ENCODE results near the gene UBE2C. TPM values are rescaled to one million over a fixed set of nuclear protein-coding genes. Genes with fewer than 3 reads are reported as not detected.
A peak's percentile ranks its signal among the peaks of the same experiment; 100 is the strongest.

UBE2C gene
- total RNA-seq, 4 donors from 2014 or later: 0.84 TPM; not detected in 3

GRCh38 chr20:45801851-45802250, 10.6 kb upstream of the UBE2C start:
- Histone ChIP-seq H3K27me3 (no peaks in the 10 kb centered on the region), H3K36me3 (peaks cover 3 to 62% of the 10 kb centered on the region in 2 donors), H3K27ac (no peak overlapping the region), H3K9me3 (no peaks in the 10 kb centered on the region), H3K4me1 (peaks cover 13 to 23% of the 10 kb centered on the region in 2 donors), H3K4me3 (no peak overlapping the region)
- no peak for DNase-seq
- no peak for TF ChIP-seq CTCF (IDR thresholded peaks at IDR 0.05 in 4 of 5, conservative IDR thresholded peaks at IDR 0.05 in 1 of 5)
- TF ChIP-seq POLR2A (IDR thresholded peaks at IDR 0.05): no peak
- in situ Hi-C loops (cut with MboI; ENCODE audit: low sequenced_read_pairs in 4 of 4): loop anchor here in 3 of 4 donors (25.0 kb wide), 2 partner anchors 160 to 285 kb away; partner anchors contain the start of genes NCOA5 (in 3 of the 3) and ZNF335 (in 1 of the 3)
- ATAC-seq: no peak
- intact Hi-C loops (cut with DNase I; ENCODE audit: low total_unique reads): no loop called here

GRCh38 chr20:45810191-45810970, 2.1 kb upstream of the UBE2C start:
- in situ Hi-C loops (cut with MboI; ENCODE audit: low sequenced_read_pairs in 4 of 4): loop anchor here in 3 of 4 donors (25.0 kb wide), 2 partner anchors 152 to 277 kb away; partner anchors contain the start of genes NCOA5 (in 3 of the 3) and ZNF335 (in 1 of the 3)
- Histone ChIP-seq H3K27me3 (no peaks in the 10 kb centered on the region), H3K36me3 (peaks cover 0 to 63% of the 10 kb centered on the region in 2 donors), H3K4me3 (no peak overlapping the region), H3K9me3 (no peaks in the 10 kb centered on the region), H3K4me1 (peaks cover 9 to 14% of the 10 kb centered on the region in 2 donors), H3K27ac (peak overlapping the region in 1 of 4 donors; percentile 31)
- intact Hi-C loops (cut with DNase I; ENCODE audit: low total_unique reads): no loop called here
- no peak for DNase-seq
- ATAC-seq: no peak
- TF ChIP-seq CTCF (IDR thresholded peaks at IDR 0.05 in 4 of 5, conservative IDR thresholded peaks at IDR 0.05 in 1 of 5) (no peak), POLR2A (IDR thresholded peaks at IDR 0.05) (no peak)

GRCh38 chr20:45813006-45813340, 529 bp downstream of the UBE2C start:
- ATAC-seq (no peak), DNase-seq (no peak)
- H3K27ac ChIP-seq: peak overlapping the region; percentile 7 to 60 (median 21)
- H3K4me1 ChIP-seq: peaks cover 5 to 14% of the 10 kb centered on the region in 2 donors
- in situ Hi-C loops (cut with MboI; ENCODE audit: low sequenced_read_pairs in 4 of 4) (loop anchor here in 3 of 4 donors (25.0 kb wide), 2 partner anchors 149 to 274 kb away; partner anchors contain the start of genes NCOA5 (in 3 of the 3) and ZNF335 (in 1 of the 3)), intact Hi-C loops (cut with DNase I; ENCODE audit: low total_unique reads) (no loop called here)
- H3K36me3 ChIP-seq: peaks cover 0 to 37% of the 10 kb centered on the region in 2 donors
- no peak for TF ChIP-seq POLR2A (IDR thresholded peaks at IDR 0.05)
- no peak for TF ChIP-seq CTCF (IDR thresholded peaks at IDR 0.05 in 4 of 5, conservative IDR thresholded peaks at IDR 0.05 in 1 of 5)
- H3K27me3 ChIP-seq: no peaks in the 10 kb centered on the region
- peak overlapping the region; percentile 53 to 70 (median 58) for H3K4me3 ChIP-seq
- H3K9me3 ChIP-seq: no peaks in the 10 kb centered on the region

DNA sequence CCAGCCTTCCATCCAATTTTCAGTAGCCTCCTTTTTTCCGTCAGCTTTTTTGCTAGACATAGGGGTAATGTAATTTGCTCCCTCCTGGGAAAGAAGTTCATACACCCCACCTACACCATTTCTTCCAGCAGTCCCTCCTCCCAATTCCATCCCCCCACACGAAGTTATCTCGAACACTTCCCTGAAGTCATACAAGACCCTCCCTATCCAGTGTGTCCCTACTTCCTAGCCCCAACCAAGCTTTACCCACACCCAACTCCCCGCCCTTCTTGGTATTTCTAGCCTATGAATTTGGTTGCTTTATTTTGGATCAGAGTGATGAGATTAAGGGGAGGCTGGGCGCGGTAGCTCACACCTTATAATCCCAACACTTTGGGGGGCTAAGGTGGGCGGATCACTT, 1.0 kb downstream of the UBE2C start:
- Histone ChIP-seq H3K27ac (peak overlapping the region in 1 of 4 donors; percentile 60), H3K36me3 (peaks cover 0 to 32% of the 10 kb centered on the region in 2 donors), H3K27me3 (no peaks in the 10 kb centered on the region), H3K4me3 (no peak overlapping the region), H3K4me1 (peaks cover 5 to 14% of the 10 kb centered on the region in 2 donors), H3K9me3 (no peaks in the 10 kb centered on the region)
- DNase-seq (no peak), ATAC-seq (no peak)
- in situ Hi-C loops (cut with MboI; ENCODE audit: low sequenced_read_pairs in 4 of 4) (loop anchor here in 3 of 4 donors (25.0 kb wide), 2 partner anchors 149 to 274 kb away; partner anchors contain the start of genes NCOA5 (in 3 of the 3) and ZNF335 (in 1 of the 3)), intact Hi-C loops (cut with DNase I; ENCODE audit: low total_unique reads) (no loop called here)
- TF ChIP-seq CTCF (IDR thresholded peaks at IDR 0.05 in 4 of 5, conservative IDR thresholded peaks at IDR 0.05 in 1 of 5) (no peak), POLR2A (IDR thresholded peaks at IDR 0.05) (no peak)
